GM12892 (cell line): ENCODE results near the gene TMCO6. TPM values are rescaled to one million over a fixed set of nuclear protein-coding genes. Genes with fewer than 3 reads are reported as not detected.
"Not testable (repeated sequence)": the region's sequence is repeated elsewhere in the genome, so short reads cannot be mapped to it uniquely, and the experiment has no call there.

Experiments
- DNase-seq: peaks from one replicate; pipeline ENCODE4 v3.0.0; 2011; ENCODE audit not compliant: insufficient read length
- FAIRE-seq: peaks from 2 replicates; lab custom pipeline; 2011; peaks lifted over from hg19 to GRCh38; lab: Jason Lieb, UNC
- POLR2A ChIP-seq: IDR thresholded peaks from 2 replicates; pipeline ENCODE4 v1.6.1; 2011; ENCODE audit warnings: low read depth, low read length, control low read depth
- POLR2AphosphoS5 ChIP-seq: IDR thresholded peaks from 2 replicates; pipeline ENCODE4 v1.6.1; 2011; ENCODE audit warnings: low read depth, low read length, control low read depth
- TAF1 ChIP-seq: IDR thresholded peaks from 2 replicates; pipeline ENCODE4 v1.6.1; 2011; ENCODE audit warnings: low read depth, mild to moderate bottlenecking, control low read depth, low read length, borderline replicate concordance
- polyA plus RNA-seq: library from polyadenylated mRNA; unstranded; fragments of >200 nt; gene quantifications from one replicate; pipeline ENCODE4 v1.2.1, GENCODE V29; 2012; ENCODE audit warnings: missing spikeins, inconsistent platforms; ENCODE audit not compliant: missing spikeins

TMCO6 gene
- 11.2 TPM for polyA plus RNA-seq

GRCh38 chr5:140639148-140639981 is at the start of gene TMCO6:
Gene TMCO6, plus strand, starts transcription at chr5:140639451. Its CDS starts 77 bp downstream, at chr5:140639528.
- TF ChIP-seq POLR2AphosphoS5 (peak; percentile 77), POLR2A (peak; percentile 74; the same call in 1 of the 2 replicates), TAF1 (no peak)
- DNase-seq: peak; percentile 97
- peak; percentile 98 for FAIRE-seq

GRCh38 chr5:140590861-140591260 is 48.4 kb upstream of the TMCO6 start:
- TF ChIP-seq POLR2AphosphoS5 (no peak), TAF1 (no peak), POLR2A (no peak)
- FAIRE-seq: no peak
- DNase-seq: no peak

GRCh38 chr5:140591747-140592372 is 47.4 kb upstream of the TMCO6 start:
- DNase-seq (no peak), FAIRE-seq (no peak)

GRCh38 chr5:140593070-140593469 is 46.2 kb upstream of the TMCO6 start:
- not testable (repeated sequence) for DNase-seq, FAIRE-seq

More at GRCh38 chr5:140591747-140592372, 47.4 kb upstream of the TMCO6 start:
- TF ChIP-seq POLR2AphosphoS5: no peak

GRCh38 chr5:140594169-140594568 is 45.1 kb upstream of the TMCO6 start:
- TF ChIP-seq POLR2A (no peak), POLR2AphosphoS5 (no peak), TAF1 (no peak)
- no peak for FAIRE-seq
- no peak for DNase-seq

- DNase-seq (no peak), FAIRE-seq (no peak)
- TF ChIP-seq TAF1 (no peak), POLR2AphosphoS5 (no peak), POLR2A (no peak)
These were observed 43.5 kb upstream of the TMCO6 start for GRCh38 chr5:140595538-140596300.

- DNase-seq (no peak), FAIRE-seq (no peak)
- TF ChIP-seq POLR2AphosphoS5 (no peak), TAF1 (no peak), POLR2A (no peak)
These were observed 42.9 kb upstream of the TMCO6 start for GRCh38 chr5:140596321-140596741.

GRCh38 chr5:140598836-140599235 is 40.4 kb upstream of the TMCO6 start:
- TF ChIP-seq TAF1 (no peak), POLR2AphosphoS5 (no peak), POLR2A (no peak)
- FAIRE-seq (no peak), DNase-seq (no peak)

GRCh38 chr5:140600096-140600495 is 39.2 kb upstream of the TMCO6 start:
- FAIRE-seq (no peak), DNase-seq (no peak)
- no peak for TF ChIP-seq POLR2AphosphoS5

GRCh38 chr5:140602147-140602546 is 37.1 kb upstream of the TMCO6 start:
- no peak for TF ChIP-seq POLR2AphosphoS5
- no peak for TF ChIP-seq TAF1
- TF ChIP-seq POLR2A: no peak
- no peak for FAIRE-seq
- no peak for DNase-seq

- not testable (repeated sequence) for FAIRE-seq, DNase-seq
These were observed 35.9 kb upstream of the TMCO6 start for GRCh38 chr5:140603446-140603698.

- TF ChIP-seq POLR2AphosphoS5: no peak
- no peak for TF ChIP-seq POLR2A
- TF ChIP-seq TAF1: no peak
- DNase-seq (no peak), FAIRE-seq (no peak)
These were observed 35.5 kb upstream of the TMCO6 start for GRCh38 chr5:140603734-140604133.
